Transverse colon (tissue), 4 donors: ENCODE results near the gene DROSHA.

Source experiments
- EP300 ChIP-seq: sonication (generic); formaldehyde crosslinking; IDR thresholded peaks from one replicate; pipeline ENCODE4 v1.6.1; 2017; ENCODE audit warnings: antibody characterized with exemption, low read depth
- POLR2A ChIP-seq: fragments of 450-650 bp; IDR thresholded peaks from one replicate; pipeline ENCODE4 v1.6.1; 2016; ENCODE audit warnings: antibody characterized with exemption, mild to moderate bottlenecking, moderate library complexity
- POLR2AphosphoS5 ChIP-seq, 3 donors: sonication (generic); formaldehyde crosslinking; IDR thresholded peaks; one replicate each; pipeline ENCODE4 v1.6.1; 2016; ENCODE audit warnings: antibody characterized with exemption in 3 of 3
- TF ChIP-seq, protein P1 (sequence below), 5 experiments: fragments of 200-600 bp in 3 of 5; fragments of 450-650 bp in 2 of 5; sonication (generic) in 3 of 5; IDR thresholded peaks; 1 replicate in 2 of 5; 2 replicates in 3 of 5; pipeline ENCODE4 v1.5.1; 2016 to 2017; ENCODE audit warnings: antibody characterized with exemption in 5 of 5, inconsistent platforms in 3 of 5, mild to moderate bottlenecking in 2 of 5, moderate library complexity in 1 of 5

DNA sequence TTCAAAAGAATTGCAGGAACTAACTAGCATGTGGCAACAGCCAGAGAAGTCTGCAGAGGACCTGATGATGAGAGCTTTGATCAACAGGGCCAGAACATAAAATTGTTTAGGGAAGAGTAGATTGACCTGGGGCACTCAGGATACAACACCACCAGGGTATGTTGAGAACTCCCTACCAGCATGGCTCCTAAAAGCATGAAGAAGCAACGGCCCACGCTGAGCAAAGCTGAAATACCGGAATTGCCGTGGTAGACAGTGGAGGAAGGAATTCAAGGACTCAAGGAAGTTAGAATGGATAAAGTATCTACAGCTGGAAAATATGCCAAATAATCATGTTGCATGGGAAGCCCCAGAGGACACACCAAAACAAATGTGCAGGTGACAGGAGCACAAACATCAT, 31.6 kb downstream of the DROSHA start:
- TF ChIP-seq, protein P1, sequence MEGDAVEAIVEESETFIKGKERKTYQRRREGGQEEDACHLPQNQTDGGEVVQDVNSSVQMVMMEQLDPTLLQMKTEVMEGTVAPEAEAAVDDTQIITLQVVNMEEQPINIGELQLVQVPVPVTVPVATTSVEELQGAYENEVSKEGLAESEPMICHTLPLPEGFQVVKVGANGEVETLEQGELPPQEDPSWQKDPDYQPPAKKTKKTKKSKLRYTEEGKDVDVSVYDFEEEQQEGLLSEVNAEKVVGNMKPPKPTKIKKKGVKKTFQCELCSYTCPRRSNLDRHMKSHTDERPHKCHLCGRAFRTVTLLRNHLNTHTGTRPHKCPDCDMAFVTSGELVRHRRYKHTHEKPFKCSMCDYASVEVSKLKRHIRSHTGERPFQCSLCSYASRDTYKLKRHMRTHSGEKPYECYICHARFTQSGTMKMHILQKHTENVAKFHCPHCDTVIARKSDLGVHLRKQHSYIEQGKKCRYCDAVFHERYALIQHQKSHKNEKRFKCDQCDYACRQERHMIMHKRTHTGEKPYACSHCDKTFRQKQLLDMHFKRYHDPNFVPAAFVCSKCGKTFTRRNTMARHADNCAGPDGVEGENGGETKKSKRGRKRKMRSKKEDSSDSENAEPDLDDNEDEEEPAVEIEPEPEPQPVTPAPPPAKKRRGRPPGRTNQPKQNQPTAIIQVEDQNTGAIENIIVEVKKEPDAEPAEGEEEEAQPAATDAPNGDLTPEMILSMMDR (IDR thresholded peaks at IDR 0.05), result no peak
- TF ChIP-seq POLR2A (no peak), EP300 (no peak), POLR2AphosphoS5 (IDR thresholded peaks at IDR 0.05) (no peak)
